OCI-LY7 (cell line): ENCODE measurements around the gene ALK. TPM values are rescaled to one million over a fixed set of nuclear protein-coding genes. Genes with fewer than 3 reads are reported as not detected.

Experiments used
- BruUV-seq: library from RNA; stranded (reverse); fragments of 400-500 nt; replicated peaks from 2 replicates; lab custom pipeline; 2021; lab: Mats Ljungman, UMichigan
- CTCF ChIA-PET: fragments of 300-600 bp; sonication (Branson Sonifier 250); formaldehyde crosslinking; loops from one replicate; lab custom pipeline; 2022; ENCODE audit warnings: antibody characterized with exemption; ENCODE audit not compliant: unreplicated experiment; lab: Charles Lee
- POLR2A ChIA-PET: fragments of 300-600 bp; sonication (Branson Sonifier 250); formaldehyde crosslinking; loops from one replicate; lab custom pipeline; 2022; ENCODE audit warnings: antibody characterized with exemption; lab: Charles Lee
- DNase-seq: peaks from one replicate; pipeline ENCODE4 v3.0.0-alpha.2; 2015; ENCODE audit warnings: low spot score
- H2AFZ ChIP-seq: fragments of 200-600 bp; sonication (generic), shearing (Covaris generic); 2 replicates; pipeline ENCODE4 v1.6.1; 2014; ENCODE audit warnings: mild to moderate bottlenecking, antibody characterized with exemption, low read length, moderate library complexity
- H3K27ac ChIP-seq: fragments of 200-600 bp; sonication (generic); 2 replicates; pipeline ENCODE4 v1.5.1; 2014; ENCODE audit warnings: mixed run types, low read depth, mild to moderate bottlenecking, moderate library complexity, low read length, inconsistent platforms; ENCODE audit not compliant: poor library complexity, severe bottlenecking
- H3K36me3 ChIP-seq: fragments of 200-600 bp; sonication (generic); 2 replicates; pipeline ENCODE4 v1.6.1; 2014; ENCODE audit warnings: mild to moderate bottlenecking, antibody characterized with exemption, low read length, moderate library complexity, mixed read lengths; ENCODE audit not compliant: insufficient read depth
- H3K4me1 ChIP-seq: fragments of 200-600 bp; sonication (generic); 2 replicates; pipeline ENCODE4 v1.5.1; 2014; ENCODE audit warnings: mild to moderate bottlenecking, low read length; ENCODE audit not compliant: insufficient read depth, poor library complexity, severe bottlenecking
- H3K4me2 ChIP-seq: fragments of 200-600 bp; sonication (generic); 2 replicates; pipeline ENCODE4 v1.6.1; 2014; ENCODE audit warnings: mild to moderate bottlenecking, low read length
- H3K4me3 ChIP-seq: fragments of 200-600 bp; sonication (generic); 2 replicates; pipeline ENCODE4 v1.5.1; 2014; ENCODE audit warnings: mild to moderate bottlenecking, low read depth, low read length; ENCODE audit not compliant: poor library complexity, severe bottlenecking
- H3K79me2 ChIP-seq: fragments of 200-600 bp; sonication (generic); 2 replicates; pipeline ENCODE4 v1.6.1; 2016; ENCODE audit warnings: low read depth, mild to moderate bottlenecking, low read length, moderate library complexity, mixed read lengths; ENCODE audit not compliant: insufficient read depth
- H3K9me2 ChIP-seq: fragments of 200-600 bp; sonication (generic); 2 replicates; pipeline ENCODE4 v1.6.1; 2016; ENCODE audit warnings: mild to moderate bottlenecking, low read length, mixed read lengths; ENCODE audit not compliant: insufficient read depth
- H3K9me3 ChIP-seq: fragments of 200-600 bp; sonication (generic); 2 replicates; pipeline ENCODE4 v1.6.1; 2014; ENCODE audit warnings: mild to moderate bottlenecking, mixed run types, low read length, mixed read lengths
- H4K20me1 ChIP-seq: fragments of 200-600 bp; sonication (generic); 2 replicates; pipeline ENCODE4 v1.6.1; 2014; ENCODE audit warnings: mild to moderate bottlenecking, antibody characterized with exemption, low read length, moderate library complexity, mixed read lengths; ENCODE audit not compliant: insufficient read depth
- EZH2phosphoT487 ChIP-seq: fragments of 200-600 bp; sonication (generic); IDR thresholded peaks from 2 replicates; pipeline ENCODE4 v1.6.1; 2018; ENCODE audit warnings: low read depth, borderline replicate concordance, mild to moderate bottlenecking, mixed run types, antibody characterized with exemption, low read length, moderate library complexity, mixed read lengths
- intact Hi-C: fragments of 100-400 bp; cut with micrococcal nuclease; formaldehyde crosslinking; loops from one replicate; pipeline ENCODE4 v1.10.0; 2022; ENCODE audit not compliant: unreplicated experiment
- total RNA-seq, 2 experiments: library from RNA; depleted of rRNA in 1 of 2; stranded (reverse); fragments of >200 nt in 1 of 2; shearing (Covaris generic) in 1 of 2; gene quantifications; 2 replicates each; pipeline ENCODE4 v1.2.3, GENCODE V29; 2014 to 2022
- TF ChIP-seq, protein P1 (sequence below): fragments of 200-600 bp; sonication (generic); conservative IDR thresholded peaks from 2 replicates; pipeline ENCODE4 v1.5.1; 2014; ENCODE audit warnings: mild to moderate bottlenecking, antibody characterized with exemption, low read length, moderate library complexity, mixed read lengths

Gene ALK
- total RNA-seq, 2 experiments from 2014 or later, result 0.09 TPM; not detected in 1

DNA sequence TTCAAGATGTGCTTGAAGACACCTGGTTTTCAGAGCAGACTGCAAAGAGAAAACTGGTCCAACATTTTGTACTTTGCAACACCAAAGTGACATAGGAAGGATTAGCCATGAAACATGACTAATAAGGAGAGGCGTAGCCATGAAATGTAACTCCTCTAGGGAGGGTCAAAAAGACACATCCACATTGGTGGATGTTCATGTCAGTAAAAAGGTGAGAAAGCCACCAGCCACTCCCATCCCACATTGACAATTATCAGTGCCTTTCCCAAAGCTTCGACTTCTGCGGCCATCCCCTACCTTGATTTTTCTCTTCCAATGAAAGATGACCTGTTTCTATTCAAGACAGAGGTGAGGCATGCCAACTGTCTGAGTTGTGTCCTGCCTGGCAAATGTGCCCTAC lies 223.2 kb downstream of the ALK start:
- intact Hi-C loops, result no loop called here
- no peak for DNase-seq
- POLR2A ChIA-PET, result no interaction called here

DNA sequence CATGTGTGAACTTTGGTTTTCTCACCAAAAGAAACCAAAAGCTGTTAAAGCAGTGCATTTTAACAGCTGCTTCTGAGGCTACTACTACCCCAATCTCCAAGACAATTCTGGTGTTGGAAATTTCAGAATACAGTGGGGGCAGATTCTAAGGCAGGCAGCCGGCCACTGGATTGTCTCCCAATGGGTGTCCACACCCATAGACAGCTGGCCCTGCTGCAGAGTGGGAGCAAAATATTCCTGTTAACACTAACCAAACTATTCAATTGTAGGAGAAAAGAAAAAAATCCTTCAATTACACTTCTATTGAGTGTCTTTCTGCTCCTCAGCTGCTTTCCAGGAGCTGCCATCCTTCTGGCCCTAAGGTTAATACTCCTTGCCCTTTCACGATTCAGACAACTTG lies 223.7 kb downstream of the ALK start:
- H3K4me3 ChIP-seq, result no peak overlapping the region
- ChIA-PET POLR2A (no interaction called here), CTCF (no interaction called here)
- H3K36me3 ChIP-seq, result no peaks in the 10 kb centered on the region
- H3K4me1 ChIP-seq, result no peaks in the 10 kb centered on the region
- H4K20me1 ChIP-seq, result no peaks in the 10 kb centered on the region
- no peak for TF ChIP-seq EZH2phosphoT487
- TF ChIP-seq, protein P1, sequence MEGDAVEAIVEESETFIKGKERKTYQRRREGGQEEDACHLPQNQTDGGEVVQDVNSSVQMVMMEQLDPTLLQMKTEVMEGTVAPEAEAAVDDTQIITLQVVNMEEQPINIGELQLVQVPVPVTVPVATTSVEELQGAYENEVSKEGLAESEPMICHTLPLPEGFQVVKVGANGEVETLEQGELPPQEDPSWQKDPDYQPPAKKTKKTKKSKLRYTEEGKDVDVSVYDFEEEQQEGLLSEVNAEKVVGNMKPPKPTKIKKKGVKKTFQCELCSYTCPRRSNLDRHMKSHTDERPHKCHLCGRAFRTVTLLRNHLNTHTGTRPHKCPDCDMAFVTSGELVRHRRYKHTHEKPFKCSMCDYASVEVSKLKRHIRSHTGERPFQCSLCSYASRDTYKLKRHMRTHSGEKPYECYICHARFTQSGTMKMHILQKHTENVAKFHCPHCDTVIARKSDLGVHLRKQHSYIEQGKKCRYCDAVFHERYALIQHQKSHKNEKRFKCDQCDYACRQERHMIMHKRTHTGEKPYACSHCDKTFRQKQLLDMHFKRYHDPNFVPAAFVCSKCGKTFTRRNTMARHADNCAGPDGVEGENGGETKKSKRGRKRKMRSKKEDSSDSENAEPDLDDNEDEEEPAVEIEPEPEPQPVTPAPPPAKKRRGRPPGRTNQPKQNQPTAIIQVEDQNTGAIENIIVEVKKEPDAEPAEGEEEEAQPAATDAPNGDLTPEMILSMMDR, result no peak
- DNase-seq, result no peak
- no peak overlapping the region for H3K27ac ChIP-seq
- no TSS peak for BruUV-seq
- H3K9me3 ChIP-seq, result no peaks in the 10 kb centered on the region
- H3K9me2 ChIP-seq, result no peaks in the 10 kb centered on the region
- no peak overlapping the region for H2AFZ ChIP-seq
- H3K79me2 ChIP-seq, result no peaks in the 10 kb centered on the region
- intact Hi-C loops, result no loop called here
- no peak overlapping the region for H3K4me2 ChIP-seq

More for the DNA sequence above, 223.2 kb downstream of the ALK start:
- Histone ChIP-seq H3K4me1 (no peaks in the 10 kb centered on the region), H3K79me2 (no peaks in the 10 kb centered on the region), H2AFZ (no peak overlapping the region), H3K4me3 (no peak overlapping the region), H3K27ac (no peak overlapping the region), H3K9me3 (no peaks in the 10 kb centered on the region), H3K9me2 (no peaks in the 10 kb centered on the region), H4K20me1 (no peaks in the 10 kb centered on the region), H3K4me2 (no peak overlapping the region), H3K36me3 (no peaks in the 10 kb centered on the region)
- TF ChIP-seq EZH2phosphoT487, result no peak
- TF ChIP-seq, protein P1, result no peak
- BruUV-seq, result no TSS peak
- CTCF ChIA-PET, result no interaction called here

DNA sequence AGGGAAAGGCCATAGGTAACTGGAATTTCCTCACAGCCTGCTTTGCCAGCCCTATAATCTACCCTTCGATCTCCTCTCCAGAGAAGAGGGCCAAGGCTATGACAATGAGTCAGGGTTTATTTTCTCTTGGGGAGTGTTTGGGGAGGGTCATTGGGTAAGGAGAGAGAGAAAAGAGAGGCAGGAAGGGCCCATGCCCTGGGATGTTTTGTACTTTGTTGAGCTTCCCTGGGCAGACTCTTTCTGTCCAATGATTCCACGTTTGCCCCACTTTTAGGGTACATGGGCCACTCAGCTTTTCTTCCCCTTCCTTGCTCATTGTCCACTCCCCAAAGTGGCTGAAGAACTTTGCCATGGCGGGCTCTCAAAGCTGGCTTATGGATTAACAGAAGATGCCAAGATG lies 224.2 kb downstream of the ALK start:
- Histone ChIP-seq H4K20me1 (no peaks in the 10 kb centered on the region), H3K4me3 (no peak overlapping the region), H3K9me2 (no peaks in the 10 kb centered on the region), H3K4me2 (no peak overlapping the region), H3K79me2 (no peaks in the 10 kb centered on the region), H3K9me3 (no peaks in the 10 kb centered on the region), H3K36me3 (no peaks in the 10 kb centered on the region), H3K4me1 (no peaks in the 10 kb centered on the region), H3K27ac (no peak overlapping the region), H2AFZ (no peak overlapping the region)
- no peak for TF ChIP-seq EZH2phosphoT487
- TF ChIP-seq, protein P1, result no peak
- ChIA-PET CTCF (no interaction called here), POLR2A (interaction anchor here (0.5 kb wide), 1 partner anchor 290 kb away, joined by 3 read pairs; no protein-coding TSS in a partner anchor)
- BruUV-seq, result no TSS peak
- intact Hi-C loops, result no loop called here
- no peak for DNase-seq
